Uterus (tissue), 2 donors: ENCODE results near the gene OPCML.

Source experiments
- POLR2A ChIP-seq, 2 donors: fragments of 450-650 bp; IDR thresholded peaks; one replicate each; pipeline ENCODE4 v1.6.1; 2016; ENCODE audit warnings: antibody characterized with exemption in 2 of 2, mild to moderate bottlenecking in 1 of 2, moderate library complexity in 1 of 2
- TF ChIP-seq, protein P1 (sequence below), 4 experiments: fragments of 200-600 bp in 2 of 4; fragments of 450-650 bp in 2 of 4; sonication (generic) in 2 of 4; IDR thresholded peaks; one replicate each; pipeline ENCODE4 v1.5.1; 2016 to 2019; ENCODE audit warnings: antibody characterized with exemption in 4 of 4, mild to moderate bottlenecking in 2 of 4, moderate library complexity in 1 of 4

GRCh38 chr11:133515107-133515506, 17.2 kb downstream of the OPCML start:
- TF ChIP-seq, protein P1, sequence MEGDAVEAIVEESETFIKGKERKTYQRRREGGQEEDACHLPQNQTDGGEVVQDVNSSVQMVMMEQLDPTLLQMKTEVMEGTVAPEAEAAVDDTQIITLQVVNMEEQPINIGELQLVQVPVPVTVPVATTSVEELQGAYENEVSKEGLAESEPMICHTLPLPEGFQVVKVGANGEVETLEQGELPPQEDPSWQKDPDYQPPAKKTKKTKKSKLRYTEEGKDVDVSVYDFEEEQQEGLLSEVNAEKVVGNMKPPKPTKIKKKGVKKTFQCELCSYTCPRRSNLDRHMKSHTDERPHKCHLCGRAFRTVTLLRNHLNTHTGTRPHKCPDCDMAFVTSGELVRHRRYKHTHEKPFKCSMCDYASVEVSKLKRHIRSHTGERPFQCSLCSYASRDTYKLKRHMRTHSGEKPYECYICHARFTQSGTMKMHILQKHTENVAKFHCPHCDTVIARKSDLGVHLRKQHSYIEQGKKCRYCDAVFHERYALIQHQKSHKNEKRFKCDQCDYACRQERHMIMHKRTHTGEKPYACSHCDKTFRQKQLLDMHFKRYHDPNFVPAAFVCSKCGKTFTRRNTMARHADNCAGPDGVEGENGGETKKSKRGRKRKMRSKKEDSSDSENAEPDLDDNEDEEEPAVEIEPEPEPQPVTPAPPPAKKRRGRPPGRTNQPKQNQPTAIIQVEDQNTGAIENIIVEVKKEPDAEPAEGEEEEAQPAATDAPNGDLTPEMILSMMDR (IDR thresholded peaks at IDR 0.05): no peak
- TF ChIP-seq POLR2A (IDR thresholded peaks at IDR 0.05): no peak
